Measurements from ENCODE around the gene GPR132.

DNA sequence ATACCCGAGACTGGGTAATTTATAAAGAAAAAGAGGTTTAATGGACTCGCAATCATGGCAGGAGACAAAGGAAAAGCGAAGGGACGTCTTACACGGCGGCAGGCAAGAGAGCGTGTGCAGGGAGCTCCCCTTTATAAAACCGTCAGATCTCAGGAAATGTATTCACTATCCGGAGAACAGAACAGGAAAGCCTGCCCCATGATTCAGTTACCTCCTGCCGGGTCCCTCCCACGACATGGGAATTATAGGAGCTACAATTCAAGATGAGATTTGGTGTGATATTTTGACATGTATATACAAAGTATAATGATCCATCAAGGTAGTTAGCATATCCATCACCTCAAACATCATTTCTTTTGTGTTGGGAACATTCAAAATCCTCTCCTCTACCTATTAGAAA lies 42.1 kb downstream of the GPR132 start:
- TF ChIP-seq, protein P1, sequence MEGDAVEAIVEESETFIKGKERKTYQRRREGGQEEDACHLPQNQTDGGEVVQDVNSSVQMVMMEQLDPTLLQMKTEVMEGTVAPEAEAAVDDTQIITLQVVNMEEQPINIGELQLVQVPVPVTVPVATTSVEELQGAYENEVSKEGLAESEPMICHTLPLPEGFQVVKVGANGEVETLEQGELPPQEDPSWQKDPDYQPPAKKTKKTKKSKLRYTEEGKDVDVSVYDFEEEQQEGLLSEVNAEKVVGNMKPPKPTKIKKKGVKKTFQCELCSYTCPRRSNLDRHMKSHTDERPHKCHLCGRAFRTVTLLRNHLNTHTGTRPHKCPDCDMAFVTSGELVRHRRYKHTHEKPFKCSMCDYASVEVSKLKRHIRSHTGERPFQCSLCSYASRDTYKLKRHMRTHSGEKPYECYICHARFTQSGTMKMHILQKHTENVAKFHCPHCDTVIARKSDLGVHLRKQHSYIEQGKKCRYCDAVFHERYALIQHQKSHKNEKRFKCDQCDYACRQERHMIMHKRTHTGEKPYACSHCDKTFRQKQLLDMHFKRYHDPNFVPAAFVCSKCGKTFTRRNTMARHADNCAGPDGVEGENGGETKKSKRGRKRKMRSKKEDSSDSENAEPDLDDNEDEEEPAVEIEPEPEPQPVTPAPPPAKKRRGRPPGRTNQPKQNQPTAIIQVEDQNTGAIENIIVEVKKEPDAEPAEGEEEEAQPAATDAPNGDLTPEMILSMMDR (IDR thresholded peaks at IDR 0.05): no peak
- TF ChIP-seq POLR2A (IDR thresholded peaks at IDR 0.05) (no peak), POLR2AphosphoS5 (IDR thresholded peaks at IDR 0.05) (no peak)

Data from prostate gland (tissue), 2 donors.